IgD-negative memory B cell (primary cell): ENCODE measurements around the gene SDCCAG8. TPM values are rescaled to one million over a fixed set of nuclear protein-coding genes. Genes with fewer than 3 reads are reported as not detected.

Experiments used
- H3K27ac Mint-ChIP-seq, 3 donors: one replicate each; pipeline ENCODE4 v1.8.0; 2020 to 2022; ENCODE audit warnings: mild to moderate bottlenecking in 3 of 3, mixed read lengths in 3 of 3, moderate library complexity in 1 of 3
- H3K27me3 Mint-ChIP-seq: one replicate; pipeline ENCODE4 v1.8.0; 2021; ENCODE audit warnings: mixed read lengths
- H3K36me3 Mint-ChIP-seq: one replicate; pipeline ENCODE4 v1.8.0; 2020; ENCODE audit warnings: mild to moderate bottlenecking, mixed read lengths
- H3K4me1 Mint-ChIP-seq, 3 donors: one replicate each; pipeline ENCODE4 v1.8.0; 2020 to 2022; ENCODE audit warnings: mixed read lengths in 3 of 3, mild to moderate bottlenecking in 1 of 3
- H3K4me3 Mint-ChIP-seq, 4 donors: one replicate each; pipeline ENCODE4 v1.8.0; 2020 to 2022; ENCODE audit warnings: mild to moderate bottlenecking in 4 of 4, mixed read lengths in 4 of 4, moderate library complexity in 3 of 4
- H3K9me3 Mint-ChIP-seq, 3 donors: one replicate each; pipeline ENCODE4 v1.8.0; 2020 to 2021; ENCODE audit warnings: mixed read lengths in 3 of 3, mild to moderate bottlenecking in 1 of 3
- polyA plus RNA-seq: library from polyadenylated mRNA; unstranded; fragments of 300-500 nt; fragmentation: Illumina TruSeq; gene quantifications from one replicate; pipeline ENCODE4 v1.2.3, GENCODE V29; 2021

The SDCCAG8 gene
- polyA plus RNA-seq, 1 donor from 2014 or later: 28.5 TPM

GRCh38 chr1:243348331-243348730 is 92.5 kb downstream of the SDCCAG8 start:
- H3K4me1 Mint-ChIP-seq: peaks cover 3 to 5% (median 4%) of the 10 kb centered on the region in 3 donors
- no peak overlapping the region for H3K27ac Mint-ChIP-seq
- H3K9me3 Mint-ChIP-seq: no peaks in the 10 kb centered on the region
- H3K27me3 Mint-ChIP-seq: no peaks in the 10 kb centered on the region
- peaks cover 7% of the 10 kb centered on the region for H3K36me3 Mint-ChIP-seq
- H3K4me3 Mint-ChIP-seq: no peak overlapping the region

- Mint-ChIP-seq H3K27me3 (no peaks in the 10 kb centered on the region), H3K27ac (no peak overlapping the region), H3K36me3 (peaks cover 6% of the 10 kb centered on the region), H3K4me1 (peaks cover 0 to 5% (median under 1%) of the 10 kb centered on the region in 3 donors), H3K4me3 (no peak overlapping the region), H3K9me3 (no peaks in the 10 kb centered on the region)
These were observed 93.3 kb downstream of the SDCCAG8 start for GRCh38 chr1:243349128-243349527.

DNA sequence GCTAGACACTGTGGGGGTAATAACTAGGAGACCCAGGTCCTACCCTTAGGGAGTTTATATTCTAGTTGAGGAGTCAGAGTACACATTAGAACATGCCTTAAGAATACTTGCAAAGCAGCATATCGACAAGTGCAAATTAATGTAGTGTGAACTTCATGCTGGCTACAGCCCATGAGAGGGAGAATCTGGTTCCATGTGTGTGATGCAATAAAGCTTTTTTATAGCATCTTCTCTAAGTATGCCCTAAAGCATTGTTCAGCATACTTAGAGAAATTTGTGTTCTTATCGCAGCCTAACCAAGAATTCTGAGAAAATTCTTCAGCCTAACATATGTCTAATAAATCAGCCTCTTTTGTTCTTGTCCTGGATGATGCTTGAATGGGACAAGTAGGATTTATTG is 95.5 kb downstream of the SDCCAG8 start:
- Mint-ChIP-seq H3K27ac (no peak overlapping the region), H3K36me3 (peaks cover 6% of the 10 kb centered on the region), H3K4me1 (peaks cover 6 to 11% (median 7%) of the 10 kb centered on the region in 3 donors), H3K9me3 (no peaks in the 10 kb centered on the region), H3K4me3 (no peak overlapping the region), H3K27me3 (no peaks in the 10 kb centered on the region)

DNA sequence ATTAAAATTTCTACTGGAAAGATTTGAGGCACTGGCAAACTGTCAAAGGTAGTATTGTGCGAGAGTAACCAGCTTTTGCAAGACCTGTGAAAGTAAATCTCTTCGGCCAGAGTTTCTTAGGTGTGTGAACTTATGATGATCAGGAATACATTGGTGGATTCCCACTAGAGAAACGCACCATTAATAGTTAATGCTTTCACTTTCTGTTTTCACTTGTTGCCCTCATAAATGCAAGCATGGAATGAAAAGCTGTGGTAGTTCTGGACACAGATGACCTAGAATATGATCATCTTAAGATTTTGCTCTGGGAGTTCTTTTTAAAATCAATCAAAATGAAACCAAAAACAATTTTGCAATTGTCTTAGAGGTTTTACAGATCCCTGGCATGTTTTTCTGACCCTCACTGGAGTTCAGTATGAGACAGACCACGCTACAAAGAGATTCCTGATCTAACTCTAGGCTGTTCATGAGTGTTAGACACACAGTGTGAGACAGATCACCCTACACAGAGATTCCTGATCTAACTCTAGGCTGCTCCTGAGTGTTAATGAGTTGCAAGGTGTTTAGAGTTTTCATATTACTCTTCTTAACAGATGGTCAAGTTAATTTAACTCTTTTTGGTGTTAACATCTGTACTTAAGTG is 98.8 kb downstream of the SDCCAG8 start:
- H3K4me1 Mint-ChIP-seq: peaks cover 6 to 10% (median 7%) of the 10 kb centered on the region in 3 donors
- no peaks in the 10 kb centered on the region for H3K27me3 Mint-ChIP-seq
- peaks cover 3% of the 10 kb centered on the region for H3K36me3 Mint-ChIP-seq
- peak overlapping the region in 3 of 4 donors; percentile 27 to 72 (median 54) for H3K4me3 Mint-ChIP-seq
- H3K27ac Mint-ChIP-seq: peak overlapping the region in 1 of 3 donors; percentile 16
- H3K9me3 Mint-ChIP-seq: no peaks in the 10 kb centered on the region

DNA sequence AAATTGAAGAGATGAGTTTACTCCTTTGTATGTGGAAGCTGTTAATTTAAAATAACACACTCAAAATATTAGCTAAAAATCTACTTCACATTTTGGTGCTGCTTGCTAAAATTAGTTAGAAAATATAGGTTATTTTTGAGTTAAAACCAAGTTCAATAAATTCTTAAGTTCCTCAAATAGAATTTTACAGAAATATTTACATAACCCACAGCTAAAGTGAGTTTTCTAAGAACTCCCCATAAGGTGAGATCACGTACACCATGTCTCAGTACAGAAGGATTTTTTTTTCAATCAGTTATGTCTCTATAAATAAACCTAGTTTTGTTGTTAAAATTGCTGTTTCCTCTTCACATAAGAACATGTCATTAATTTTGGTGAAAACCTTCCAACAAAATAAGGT is 108.0 kb downstream of the SDCCAG8 start:
- Mint-ChIP-seq H3K27me3 (no peaks in the 10 kb centered on the region), H3K4me1 (peaks cover 0 to 2% (median 2%) of the 10 kb centered on the region in 3 donors), H3K9me3 (peaks cover 0 to 1% (median 0%) of the 10 kb centered on the region in 3 donors), H3K36me3 (peaks cover 14% of the 10 kb centered on the region), H3K4me3 (no peak overlapping the region), H3K27ac (no peak overlapping the region)

- H3K27ac Mint-ChIP-seq: no peak overlapping the region
- H3K9me3 Mint-ChIP-seq: peaks cover 0 to 1% (median 0%) of the 10 kb centered on the region in 3 donors
- peaks cover 0 to 2% (median 2%) of the 10 kb centered on the region in 3 donors for H3K4me1 Mint-ChIP-seq
- peaks cover 19% of the 10 kb centered on the region for H3K36me3 Mint-ChIP-seq
- no peak overlapping the region for H3K4me3 Mint-ChIP-seq
- no peaks in the 10 kb centered on the region for H3K27me3 Mint-ChIP-seq
These were observed 108.5 kb downstream of the SDCCAG8 start for GRCh38 chr1:243364330-243364729.

DNA sequence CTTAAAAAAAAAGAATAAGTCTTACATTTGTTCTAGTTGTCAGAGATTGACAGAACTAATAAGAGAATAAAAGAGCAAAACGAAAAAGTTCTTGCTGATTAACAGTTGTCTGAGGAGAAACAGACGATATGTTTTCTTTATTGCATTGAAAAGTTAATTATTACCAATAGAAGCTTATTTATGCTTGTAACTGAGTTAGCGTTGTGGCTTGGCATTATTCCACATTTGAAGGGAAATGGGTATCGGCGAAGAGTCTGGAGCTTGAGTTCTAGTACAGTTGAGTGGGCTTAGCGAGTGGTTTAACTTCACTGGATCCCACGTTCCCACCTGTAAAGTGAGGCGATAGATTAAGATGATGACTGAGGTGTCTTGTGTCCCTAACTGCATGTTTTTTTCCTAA is 109.0 kb downstream of the SDCCAG8 start:
- Mint-ChIP-seq H3K36me3 (peaks cover 20% of the 10 kb centered on the region), H3K4me3 (no peak overlapping the region), H3K27ac (no peak overlapping the region), H3K27me3 (no peaks in the 10 kb centered on the region), H3K9me3 (peaks cover 0 to 1% (median 0%) of the 10 kb centered on the region in 3 donors), H3K4me1 (peaks cover 0 to 2% (median 2%) of the 10 kb centered on the region in 3 donors)

- H3K36me3 Mint-ChIP-seq: peaks cover 14% of the 10 kb centered on the region
- H3K27ac Mint-ChIP-seq: no peak overlapping the region
- H3K4me3 Mint-ChIP-seq: no peak overlapping the region
- peaks cover 0 to 3% (median 2%) of the 10 kb centered on the region in 3 donors for H3K4me1 Mint-ChIP-seq
- H3K9me3 Mint-ChIP-seq: peaks cover 0 to 3% (median 0%) of the 10 kb centered on the region in 3 donors
- H3K27me3 Mint-ChIP-seq: no peaks in the 10 kb centered on the region
These were observed 111.5 kb downstream of the SDCCAG8 start for GRCh38 chr1:243367314-243367713.

GRCh38 chr1:243374412-243374811 is 118.6 kb downstream of the SDCCAG8 start:
- peaks cover 17% of the 10 kb centered on the region for H3K36me3 Mint-ChIP-seq
- peaks cover 5 to 13% (median 9%) of the 10 kb centered on the region in 3 donors for H3K9me3 Mint-ChIP-seq
- peaks cover 0 to 2% (median 0%) of the 10 kb centered on the region in 3 donors for H3K4me1 Mint-ChIP-seq
- H3K27me3 Mint-ChIP-seq: no peaks in the 10 kb centered on the region
- no peak overlapping the region for H3K27ac Mint-ChIP-seq
- no peak overlapping the region for H3K4me3 Mint-ChIP-seq

- Mint-ChIP-seq H3K36me3 (peaks cover 14% of the 10 kb centered on the region), H3K4me3 (no peak overlapping the region), H3K4me1 (no peaks in the 10 kb centered on the region), H3K27ac (no peak overlapping the region), H3K9me3 (peaks cover 5 to 13% (median 9%) of the 10 kb centered on the region in 3 donors), H3K27me3 (no peaks in the 10 kb centered on the region)
These were observed 119.8 kb downstream of the SDCCAG8 start for GRCh38 chr1:243375596-243375995.

- no peaks in the 10 kb centered on the region for H3K27me3 Mint-ChIP-seq
- H3K27ac Mint-ChIP-seq: no peak overlapping the region
- no peak overlapping the region for H3K4me3 Mint-ChIP-seq
- H3K4me1 Mint-ChIP-seq: no peaks in the 10 kb centered on the region
- peaks cover 2 to 7% (median 6%) of the 10 kb centered on the region in 3 donors for H3K9me3 Mint-ChIP-seq
- H3K36me3 Mint-ChIP-seq: peaks cover 19% of the 10 kb centered on the region
These were observed 122.8 kb downstream of the SDCCAG8 start for GRCh38 chr1:243378669-243379068.

GRCh38 chr1:243379208-243379607 is 123.4 kb downstream of the SDCCAG8 start:
- Mint-ChIP-seq H3K27me3 (no peaks in the 10 kb centered on the region), H3K36me3 (peaks cover 19% of the 10 kb centered on the region), H3K27ac (no peak overlapping the region), H3K9me3 (peaks cover 2 to 5% (median 4%) of the 10 kb centered on the region in 3 donors), H3K4me3 (no peak overlapping the region), H3K4me1 (no peaks in the 10 kb centered on the region)

GRCh38 chr1:243379706-243380105 is 123.9 kb downstream of the SDCCAG8 start:
- Mint-ChIP-seq H3K9me3 (peaks cover 0 to 2% (median 0%) of the 10 kb centered on the region in 3 donors), H3K27me3 (no peaks in the 10 kb centered on the region), H3K36me3 (peaks cover 19% of the 10 kb centered on the region), H3K4me1 (no peaks in the 10 kb centered on the region), H3K4me3 (no peak overlapping the region), H3K27ac (no peak overlapping the region)

DNA sequence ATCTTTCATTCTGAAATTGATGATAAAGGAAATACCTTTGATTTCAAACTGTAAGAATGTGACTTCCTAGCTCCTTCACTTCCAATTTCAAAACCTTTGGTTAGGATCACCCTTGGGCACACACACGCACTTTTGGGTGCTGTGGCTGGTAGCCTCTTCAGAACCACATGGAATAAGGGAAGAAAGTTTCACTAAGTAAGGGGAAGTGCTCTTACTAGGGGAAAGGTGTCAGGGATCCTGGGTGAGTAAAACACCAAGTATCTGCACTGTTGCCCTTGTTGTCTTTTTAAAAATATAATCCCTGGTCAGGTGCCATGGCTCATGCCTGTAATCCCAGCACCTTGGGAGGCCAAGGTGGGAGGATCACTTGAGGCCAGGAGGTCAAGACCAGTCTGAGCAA is 132.4 kb downstream of the SDCCAG8 start:
- H3K4me3 Mint-ChIP-seq: no peak overlapping the region
- no peaks in the 10 kb centered on the region for H3K27me3 Mint-ChIP-seq
- no peaks in the 10 kb centered on the region for H3K4me1 Mint-ChIP-seq
- H3K36me3 Mint-ChIP-seq: peaks cover 3% of the 10 kb centered on the region
- H3K9me3 Mint-ChIP-seq: no peaks in the 10 kb centered on the region
- peak overlapping the region in 1 of 3 donors; percentile 0 for H3K27ac Mint-ChIP-seq

DNA sequence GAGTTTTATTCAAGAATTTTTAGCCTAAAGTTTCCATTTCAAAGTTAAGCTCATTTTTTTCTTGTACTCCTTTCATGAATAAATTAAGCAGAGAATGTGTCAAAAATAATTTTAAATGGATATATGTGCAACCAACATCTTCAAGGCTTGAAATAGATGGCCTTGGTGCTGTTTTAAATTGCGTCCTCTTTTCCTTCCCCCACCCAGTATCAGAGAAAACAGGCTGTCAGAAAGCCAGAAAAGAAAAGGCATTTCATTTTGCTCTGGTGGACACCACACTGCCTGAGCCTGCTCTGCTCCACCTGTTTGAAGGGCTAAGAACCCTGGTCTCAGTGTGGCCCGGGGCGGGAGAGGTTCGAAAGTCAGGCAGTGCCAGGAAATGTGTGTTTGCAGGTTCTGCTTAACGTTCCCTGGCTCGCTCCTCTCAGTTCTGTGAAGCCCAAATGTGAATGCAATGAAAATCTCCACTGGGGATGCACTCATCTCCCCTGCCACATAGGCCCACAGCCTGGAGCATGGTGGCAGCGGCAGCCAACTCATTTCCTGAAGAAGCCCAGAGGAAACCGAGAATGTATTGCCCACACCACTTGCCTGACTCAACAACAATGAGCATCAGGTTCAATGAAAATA is 134.4 kb downstream of the SDCCAG8 start:
- Mint-ChIP-seq H3K4me1 (no peaks in the 10 kb centered on the region), H3K27me3 (no peaks in the 10 kb centered on the region), H3K27ac (no peak overlapping the region), H3K9me3 (no peaks in the 10 kb centered on the region), H3K4me3 (no peak overlapping the region), H3K36me3 (peaks cover 2% of the 10 kb centered on the region)

GRCh38 chr1:243391355-243391754 is 135.5 kb downstream of the SDCCAG8 start:
- Mint-ChIP-seq H3K9me3 (no peaks in the 10 kb centered on the region), H3K4me1 (no peaks in the 10 kb centered on the region), H3K27ac (no peak overlapping the region), H3K27me3 (no peaks in the 10 kb centered on the region), H3K4me3 (no peak overlapping the region), H3K36me3 (peaks cover 2% of the 10 kb centered on the region)
